Thymus (tissue), 14 donors: ENCODE data around the gene PCBP4. TPM values are rescaled to one million over a fixed set of nuclear protein-coding genes. Genes with fewer than 3 reads are reported as not detected.
A peak's percentile ranks its signal among the peaks of the same experiment; 100 is the strongest.

Experiments
- DNase-seq, 9 donors: peaks; one replicate each; pipeline ENCODE4 v3.0.0-alpha.2; 2013; ENCODE audit warnings: low spot score in 9 of 9, low read depth in 6 of 9, missing footprints in 1 of 9
- H3K27ac ChIP-seq, 2 donors: one replicate each; pipeline ENCODE4 v1.5.1; 2013; ENCODE audit warnings: control low read depth in 1 of 2, low read depth in 1 of 2, low read length in 1 of 2, mild to moderate bottlenecking in 1 of 2, moderate library complexity in 1 of 2
- H3K27me3 ChIP-seq, 2 donors: one replicate each; pipeline ENCODE4 v1.5.1; 2013; ENCODE audit warnings: low read length in 1 of 2; ENCODE audit not compliant: control insufficient read depth in 2 of 2, insufficient read depth in 1 of 2
- H3K36me3 ChIP-seq, 2 donors: one replicate each; pipeline ENCODE4 v1.5.1; 2013; ENCODE audit warnings: low read length in 1 of 2, mild to moderate bottlenecking in 1 of 2, moderate library complexity in 1 of 2; ENCODE audit not compliant: control insufficient read depth in 2 of 2, insufficient read depth in 2 of 2
- H3K4me1 ChIP-seq, 2 donors: one replicate each; pipeline ENCODE4 v1.5.1; 2013; ENCODE audit warnings: low read length in 2 of 2; ENCODE audit not compliant: control insufficient read depth in 2 of 2, insufficient read depth in 2 of 2
- H3K4me3 ChIP-seq, 2 donors: one replicate each; pipeline ENCODE4 v1.5.1; 2013; ENCODE audit warnings: low read length in 2 of 2, control low read depth in 1 of 2, mild to moderate bottlenecking in 1 of 2
- H3K9me3 ChIP-seq, 2 donors: one replicate each; pipeline ENCODE4 v1.5.1; 2013; ENCODE audit warnings: low read length in 1 of 2, mild to moderate bottlenecking in 1 of 2; ENCODE audit not compliant: control insufficient read depth in 2 of 2, insufficient read depth in 1 of 2
- WGBS: extraction: QIAGEN DNeasy Blood & Tissue Kit; methylation state at CpG from one replicate; pipeline ENCODE4 v1.1.7; 2013; 5-methylcytosine and 5-hydroxymethylcytosine counted together
- long read RNA-seq, 10 donors: transcript quantifications; one replicate each; lab custom pipeline, GENCODE V29; 2026
- polyA plus RNA-seq: library from polyadenylated mRNA; stranded (reverse); fragments of 200-250 nt; gene quantifications from one replicate; pipeline ENCODE4 v1.2.3, GENCODE V29; 2013
- total RNA-seq: library from RNA; stranded (reverse); fragments of 120-200 nt; gene quantifications from one replicate; pipeline ENCODE4 v1.2.4, GENCODE V29; 2013
- donor health status: healthy.

The PCBP4 gene
- total RNA-seq (6.1 TPM), polyA plus RNA-seq (21.0 TPM)
- long read RNA-seq, donor 1 = 0 reads
- long read RNA-seq, donor 2 = 0 reads
- long read RNA-seq, donor 3 = 0 reads
- long read RNA-seq, donor 4 = 0 reads
- long read RNA-seq, donor 5, partial matches to known transcripts = 0 of 1 reads
- long read RNA-seq, donor 5, other reads (novel, unspliced or antisense) = 0 of 1 reads
- long read RNA-seq, donor 6 = 0 reads
- long read RNA-seq, donor 7, partial matches to known transcripts = 0 of 1 reads
- long read RNA-seq, donor 7, other reads (novel, unspliced or antisense) = 0 of 1 reads
- long read RNA-seq, donor 8 = 0 reads
- long read RNA-seq, donor 9 = 0 reads
- long read RNA-seq, donor 10 = 0 reads

DNA sequence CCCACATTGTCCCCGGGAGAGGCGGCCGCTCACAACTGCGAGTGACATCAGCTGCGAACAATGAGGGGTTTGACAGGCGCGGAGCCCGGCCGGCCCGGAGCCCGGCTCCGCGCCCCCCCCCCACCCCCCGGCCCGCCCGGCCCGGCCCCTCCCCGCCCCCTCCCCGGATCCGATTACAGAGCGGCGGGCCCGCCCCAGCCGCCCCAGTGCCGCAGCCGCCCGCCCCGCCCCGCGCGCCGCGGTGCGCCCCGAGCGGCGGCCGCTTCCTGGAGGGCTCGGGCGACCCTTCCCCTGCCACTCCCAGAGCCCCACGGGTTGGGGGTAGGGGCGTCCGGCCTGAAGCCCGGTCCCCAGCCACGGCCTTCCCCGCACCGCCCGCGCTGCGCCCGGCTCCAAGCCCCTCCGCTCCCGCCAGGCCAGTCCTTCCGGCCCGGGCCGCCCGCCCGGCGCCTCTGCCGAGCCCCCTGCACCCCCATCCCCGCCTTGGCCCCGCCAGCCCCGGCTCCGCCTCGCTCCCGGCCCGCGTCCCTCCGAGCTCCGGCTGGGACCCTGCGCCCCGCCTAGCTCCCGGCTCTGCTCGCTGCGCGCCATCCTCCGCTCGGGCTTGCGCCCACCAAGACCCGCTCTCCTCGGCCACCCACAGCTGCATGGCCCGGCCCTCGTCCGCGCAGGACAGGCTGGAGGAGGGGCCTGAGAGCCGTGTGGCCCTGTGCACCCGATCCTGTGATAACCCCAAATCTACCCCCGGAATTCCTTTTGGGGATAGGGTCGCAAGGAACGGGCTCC, at the start of gene PCBP4:
Gene PCBP4 (minus strand): TSS at position 71 of the 786 bp plus-strand sequence. CDS start 6,214 bp downstream, outside the sequence.
- H3K27me3 ChIP-seq = peaks cover 11 to 63% of the 10 kb centered on the region in 2 donors
- H3K4me3 ChIP-seq = peak within 1 kb of the TSS; percentile 29 to 57
- H3K36me3 ChIP-seq = no peaks in the 10 kb centered on the region
- peaks cover 28 to 39% of the 10 kb centered on the region in 2 donors for H3K4me1 ChIP-seq
- no peak for DNase-seq
- no peaks in the 10 kb centered on the region for H3K9me3 ChIP-seq
- H3K27ac ChIP-seq = peak within 1 kb of the TSS in 1 of 2 donors; percentile 74
- 2% methylated on average over 89 of the region's 90 CpGs for WGBS

DNA sequence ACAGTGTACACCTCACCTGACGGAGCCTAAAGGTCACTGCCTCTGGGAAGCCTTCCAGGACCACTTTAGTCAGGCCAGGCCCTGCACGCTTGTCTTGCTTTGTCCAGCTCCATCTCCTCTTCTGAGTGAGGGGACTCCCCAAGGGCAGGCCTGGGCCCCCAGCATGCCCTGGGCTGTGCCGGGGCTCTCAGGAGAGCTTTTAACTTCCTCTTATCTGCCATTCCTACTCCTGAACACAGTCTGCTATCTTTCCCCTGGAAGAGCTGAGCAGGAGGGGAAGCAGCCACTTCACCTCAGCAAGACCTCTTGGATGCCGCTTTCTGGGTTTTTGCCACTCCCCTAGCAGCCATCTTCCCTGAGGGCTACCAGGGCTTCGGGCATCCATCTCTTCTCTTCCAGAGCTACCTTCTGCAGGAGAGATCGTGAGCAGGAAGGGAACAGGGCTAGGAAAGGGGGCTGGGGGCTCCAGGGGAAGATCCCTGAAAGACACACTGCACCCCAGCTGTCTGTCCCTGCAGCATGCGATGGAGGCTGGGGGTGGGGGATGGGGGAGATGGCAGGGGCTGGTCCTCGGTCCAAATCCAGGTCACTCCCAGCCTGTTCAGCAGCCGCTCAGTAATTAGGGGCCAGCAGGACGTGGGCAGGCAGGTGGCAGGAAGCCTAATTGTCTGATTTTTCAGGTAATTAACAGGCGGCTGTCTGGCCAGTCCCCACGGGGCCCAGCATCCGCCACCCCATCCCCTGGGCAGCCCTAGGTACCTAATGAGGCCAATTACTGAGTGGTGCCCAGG, 48.4 kb upstream of the PCBP4 start:
- H3K9me3 ChIP-seq = no peaks in the 10 kb centered on the region
- H3K4me3 ChIP-seq = no peak overlapping the region
- H3K4me1 ChIP-seq = no peaks in the 10 kb centered on the region
- no peak for DNase-seq
- no peaks in the 10 kb centered on the region for H3K36me3 ChIP-seq
- H3K27me3 ChIP-seq = no peaks in the 10 kb centered on the region
- 91% methylated on average over 13 of the region's 13 CpGs for WGBS
- no peak overlapping the region for H3K27ac ChIP-seq

DNA sequence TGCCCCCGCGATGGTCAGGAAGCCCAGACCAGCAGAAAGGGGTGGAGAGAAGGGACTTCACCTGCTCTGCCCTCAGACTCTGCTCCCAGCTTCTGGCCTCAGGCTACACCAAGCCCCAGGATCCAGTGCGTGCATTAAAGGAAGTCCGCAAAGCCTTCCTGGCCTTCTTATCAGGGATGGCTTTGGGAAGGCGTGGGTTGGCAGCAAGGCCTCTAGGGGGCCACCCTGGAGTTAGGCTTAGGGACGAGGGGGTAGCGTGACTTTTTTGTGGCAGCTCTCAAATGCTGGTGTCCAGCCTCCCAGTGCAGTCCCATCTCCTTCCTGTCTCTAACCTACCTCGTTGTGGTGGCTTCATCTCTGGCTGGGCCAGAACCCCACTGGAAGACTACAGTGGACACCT, 47.4 kb upstream of the PCBP4 start:
- no peak for DNase-seq
- H3K9me3 ChIP-seq = no peaks in the 10 kb centered on the region
- no peak overlapping the region for H3K27ac ChIP-seq
- H3K27me3 ChIP-seq = no peaks in the 10 kb centered on the region
- 90% methylated on average over 8 of the region's 8 CpGs for WGBS
- no peak overlapping the region for H3K4me3 ChIP-seq
- no peaks in the 10 kb centered on the region for H3K36me3 ChIP-seq
- H3K4me1 ChIP-seq = no peaks in the 10 kb centered on the region

DNA sequence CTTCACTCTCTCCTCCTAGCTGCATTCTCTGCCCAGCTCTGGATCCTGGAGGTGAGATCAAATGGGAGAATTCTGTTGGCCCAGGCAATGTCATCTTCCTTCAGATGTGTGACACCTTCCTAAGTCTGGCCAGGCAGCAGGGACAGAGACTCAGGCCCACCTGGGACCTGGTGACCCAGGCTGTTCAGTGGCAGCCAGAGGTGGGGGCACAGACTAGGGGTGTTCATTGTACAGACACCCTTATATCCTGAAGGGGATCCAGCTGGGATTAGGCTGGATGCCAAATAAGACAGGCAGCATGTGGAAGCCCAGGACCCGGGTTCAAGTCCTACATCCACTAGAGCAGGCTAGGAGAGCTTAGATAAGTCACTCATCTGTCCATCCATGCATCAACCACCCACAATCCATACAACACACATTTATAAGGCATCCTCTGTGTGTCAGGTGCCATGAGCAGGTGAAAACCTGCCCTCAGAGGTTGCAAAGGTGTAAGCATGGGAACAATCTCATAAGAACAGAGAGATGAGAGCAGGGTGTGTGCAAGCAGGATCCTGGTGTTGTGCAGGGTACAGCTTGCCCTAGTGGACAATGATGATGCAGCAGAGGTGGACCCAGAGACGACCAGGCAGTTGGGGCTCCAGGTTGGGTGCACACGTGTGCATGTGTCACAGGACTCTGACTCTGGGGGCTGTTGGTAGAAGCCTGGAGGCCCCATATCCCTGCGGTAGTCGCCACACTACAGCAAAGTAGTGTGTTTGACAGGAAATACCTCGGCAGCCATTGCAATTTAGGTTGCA, 46.7 kb upstream of the PCBP4 start:
- DNase-seq = no peak
- no peak overlapping the region for H3K4me3 ChIP-seq
- no peaks in the 10 kb centered on the region for H3K9me3 ChIP-seq
- H3K4me1 ChIP-seq = no peaks in the 10 kb centered on the region
- 91% methylated on average over 6 of the region's 6 CpGs for WGBS
- H3K27ac ChIP-seq = no peak overlapping the region
- H3K36me3 ChIP-seq = no peaks in the 10 kb centered on the region
- no peaks in the 10 kb centered on the region for H3K27me3 ChIP-seq

DNA sequence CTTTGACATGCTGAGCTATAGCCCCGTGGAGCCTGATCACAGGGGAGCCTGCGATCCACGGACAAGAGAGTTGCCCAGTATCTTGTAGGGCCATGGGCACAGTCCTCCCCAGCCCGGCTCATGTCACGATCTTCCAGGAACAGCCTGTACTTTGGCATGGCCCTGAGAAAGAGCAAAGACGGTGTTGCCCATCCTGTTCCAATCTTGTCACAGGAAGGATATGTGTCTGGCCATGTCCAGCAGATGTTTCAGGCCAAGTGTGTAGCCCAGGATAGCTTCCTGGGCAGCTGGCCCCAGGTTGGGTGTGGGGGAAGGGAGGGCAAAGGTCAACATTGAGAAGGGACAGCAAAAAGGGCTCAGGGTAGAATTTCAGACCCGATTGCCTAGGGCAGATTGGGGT, 45.4 kb upstream of the PCBP4 start:
- Histone ChIP-seq H3K36me3 (no peaks in the 10 kb centered on the region), H3K27me3 (no peaks in the 10 kb centered on the region), H3K4me3 (no peak overlapping the region), H3K9me3 (no peaks in the 10 kb centered on the region), H3K4me1 (no peaks in the 10 kb centered on the region), H3K27ac (no peak overlapping the region)
- DNase-seq = no peak
- 90% methylated on average over 7 of the region's 7 CpGs for WGBS

DNA sequence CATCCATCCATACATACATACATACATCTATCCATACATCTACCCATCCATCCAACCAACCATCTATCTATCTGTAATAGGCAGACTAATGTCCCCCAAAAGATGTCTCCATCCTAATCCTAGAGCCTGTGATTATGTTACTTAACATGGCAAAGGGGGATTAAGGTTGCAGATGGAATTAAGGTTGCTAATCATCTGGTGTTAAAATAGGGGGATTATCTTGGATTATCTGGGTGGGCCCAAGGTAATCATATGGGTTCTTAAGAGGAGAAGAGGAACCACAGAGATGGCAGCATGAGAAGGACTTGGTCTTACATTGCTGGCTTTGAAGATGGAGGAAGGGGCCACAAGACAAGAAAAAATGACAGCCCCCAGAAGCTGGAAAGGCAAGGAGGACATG, 43.2 kb upstream of the PCBP4 start:
- H3K27ac ChIP-seq = no peak overlapping the region
- no peaks in the 10 kb centered on the region for H3K9me3 ChIP-seq
- no peaks in the 10 kb centered on the region for H3K27me3 ChIP-seq
- no peaks in the 10 kb centered on the region for H3K36me3 ChIP-seq
- no peak for DNase-seq
- no peak overlapping the region for H3K4me3 ChIP-seq
- H3K4me1 ChIP-seq = peaks cover 6 to 14% of the 10 kb centered on the region in 2 donors

DNA sequence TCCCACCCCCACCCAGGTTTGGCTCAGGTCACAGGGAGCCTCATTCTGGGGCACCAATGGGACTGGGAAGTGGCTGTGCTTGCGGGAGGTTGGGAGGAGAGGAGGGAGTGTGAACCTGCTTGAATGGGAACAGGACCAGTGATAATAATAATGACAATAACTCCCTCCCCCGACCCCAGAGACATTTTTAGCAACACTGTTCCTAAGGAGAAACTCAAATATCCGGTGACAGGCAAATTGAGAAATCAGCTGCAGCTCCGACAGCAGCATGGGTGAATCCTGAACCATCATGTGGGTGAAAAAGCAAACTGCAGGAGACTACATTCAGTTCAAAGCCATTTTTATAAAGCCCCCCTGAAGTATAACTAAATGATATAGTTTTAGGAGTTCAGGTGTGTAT, 40.0 kb upstream of the PCBP4 start:
- H3K27ac ChIP-seq = no peak overlapping the region
- no peaks in the 10 kb centered on the region for H3K36me3 ChIP-seq
- whole genome bisulfite sequencing = 94% methylated on average over 4 of the region's 4 CpGs
- peaks cover 6 to 26% of the 10 kb centered on the region in 2 donors for H3K4me1 ChIP-seq
- H3K27me3 ChIP-seq = no peaks in the 10 kb centered on the region
- no peak for DNase-seq
- H3K4me3 ChIP-seq = no peak overlapping the region
- H3K9me3 ChIP-seq = no peaks in the 10 kb centered on the region

DNA sequence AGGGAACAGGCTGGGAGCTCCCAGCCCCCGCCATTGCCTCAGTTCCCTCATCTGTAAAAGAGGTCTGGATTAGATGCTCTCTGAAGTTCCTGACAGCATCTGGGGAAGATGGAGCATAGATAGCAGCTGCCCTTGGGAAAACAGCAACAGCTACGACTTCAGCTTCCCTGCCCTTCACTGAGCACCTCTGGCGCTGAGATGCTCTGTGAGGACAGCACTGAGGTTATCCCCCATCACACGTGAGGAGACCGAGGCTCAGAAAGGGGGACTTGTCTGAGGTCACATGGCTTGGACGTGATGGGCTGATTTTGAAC, 39.5 kb upstream of the PCBP4 start:
- Histone ChIP-seq H3K9me3 (no peaks in the 10 kb centered on the region), H3K4me1 (peaks cover 8 to 30% of the 10 kb centered on the region in 2 donors), H3K27ac (no peak overlapping the region), H3K27me3 (no peaks in the 10 kb centered on the region), H3K36me3 (no peaks in the 10 kb centered on the region), H3K4me3 (no peak overlapping the region)
- 96% methylated on average over 6 of the region's 6 CpGs for WGBS
- no peak for DNase-seq
